Endothelial cell of umbilical vein (primary cell): ENCODE measurements around the gene MEGF11. TPM values are rescaled to one million over a fixed set of nuclear protein-coding genes. Genes with fewer than 3 reads are reported as not detected.

ENCODE experiments used
- BruUV-seq: library from RNA; stranded (reverse); fragments of 400-500 nt; replicated peaks from 2 replicates; lab custom pipeline; 2021; lab: Mats Ljungman, UMichigan
- CTCF ChIA-PET: fragments of 300-600, 350-600 bp; sonication (Branson Sonifier 250); formaldehyde crosslinking; loops from one replicate; lab custom pipeline; 2021; ENCODE audit warnings: antibody characterized with exemption, inconsistent platforms; lab: Charles Lee
- POLR2A ChIA-PET: fragments of 300-600, 350-600 bp; sonication (Branson Sonifier 250); formaldehyde crosslinking; loops from one replicate; lab custom pipeline; 2021; ENCODE audit warnings: antibody characterized with exemption, inconsistent platforms; lab: Charles Lee
- DNase-seq: peaks from one replicate; pipeline ENCODE4 v3.0.0-alpha.2; 2011; ENCODE audit warnings: low read depth, low spot score
- FAIRE-seq: peaks from 2 replicates; lab custom pipeline; 2011; peaks lifted over from hg19 to GRCh38; lab: Jason Lieb, UNC
- H2AFZ ChIP-seq: 2 replicates; pipeline ENCODE4 v1.6.0; 2012; ENCODE audit warnings: low read depth, low read length, control low read depth, inconsistent platforms
- H3K27ac ChIP-seq: 2 replicates; pipeline ENCODE4 v1.5.1; 2011; ENCODE audit warnings: low read depth, mild to moderate bottlenecking, control low read depth, low read length, moderate library complexity; ENCODE audit not compliant: insufficient read depth
- H3K27me3 ChIP-seq, 2 experiments: 2 replicates each; pipeline versions ENCODE4 v1.6.0 to v1.6.1; 2011; ENCODE audit warnings: low read length in 2 of 2, mixed read lengths in 1 of 2; ENCODE audit not compliant: control insufficient read depth in 2 of 2, insufficient read depth in 2 of 2
- H3K36me3 ChIP-seq, 2 experiments: 2 replicates in 1 of 2; 3 replicates in 1 of 2; pipeline ENCODE4 v1.5.1; 2011; ENCODE audit warnings: low read length in 2 of 2, mild to moderate bottlenecking in 1 of 2, moderate library complexity in 1 of 2; ENCODE audit not compliant: control insufficient read depth in 2 of 2, insufficient read depth in 2 of 2; ENCODE audit errors: extremely low read depth in 1 of 2
- H3K4me1 ChIP-seq: 3 replicates; pipeline ENCODE4 v1.5.1; 2011; ENCODE audit warnings: mild to moderate bottlenecking, low read length; ENCODE audit not compliant: control insufficient read depth, insufficient read depth; ENCODE audit errors: extremely low read depth
- H3K4me2 ChIP-seq: 2 replicates; pipeline ENCODE4 v1.6.1; 2011; ENCODE audit warnings: low read length, control low read depth, mixed read lengths; ENCODE audit not compliant: insufficient read depth
- H3K4me3 ChIP-seq, 3 experiments: fragments of 200-600 bp in 1 of 3; sonication (generic), shearing (Covaris generic) in 1 of 3; replicated peaks in 1 of 3; 2 replicates each; pipeline ENCODE4 v1.5.1; 2011 to 2016; ENCODE audit warnings: control low read depth in 3 of 3, low read length in 3 of 3, mild to moderate bottlenecking in 2 of 3, inconsistent platforms in 1 of 3, low read depth in 1 of 3, moderate library complexity in 1 of 3; ENCODE audit not compliant: insufficient read depth in 1 of 3
- H3K79me2 ChIP-seq: 2 replicates; pipeline ENCODE4 v1.6.0; 2012; ENCODE audit warnings: low read length, inconsistent platforms; ENCODE audit not compliant: control insufficient read depth, insufficient read depth
- H3K9ac ChIP-seq: replicated peaks from 2 replicates; pipeline ENCODE3; 2011; ENCODE audit warnings: low read length, control low read depth; ENCODE audit not compliant: insufficient read depth; ENCODE audit errors: extremely low read depth
- H3K9me1 ChIP-seq: replicated peaks from 3 replicates; pipeline ENCODE4 v1.6.0; 2011; ENCODE audit warnings: mild to moderate bottlenecking, low read length; ENCODE audit not compliant: control insufficient read depth, insufficient read depth; ENCODE audit errors: extremely low read depth
- H3K9me3 ChIP-seq: replicated peaks from 2 replicates; pipeline ENCODE4 v1.5.1; 2012; ENCODE audit warnings: low read length, inconsistent platforms; ENCODE audit not compliant: control insufficient read depth, insufficient read depth
- H4K20me1 ChIP-seq: replicated peaks from 2 replicates; pipeline ENCODE3; 2011; ENCODE audit warnings: mild to moderate bottlenecking, low read length; ENCODE audit not compliant: control insufficient read depth, insufficient read depth; ENCODE audit errors: extremely low read depth
- EZH2 ChIP-seq: IDR thresholded peaks from 2 replicates; pipeline ENCODE4 v1.6.1; 2012; ENCODE audit warnings: borderline replicate concordance, low read depth, mild to moderate bottlenecking, moderate library complexity, low read length, inconsistent platforms; ENCODE audit not compliant: severe bottlenecking
- FOS ChIP-seq: IDR thresholded peaks from 2 replicates; pipeline ENCODE4 v1.6.1; 2011; ENCODE audit warnings: mild to moderate bottlenecking, low read length, moderate library complexity, borderline replicate concordance; ENCODE audit not compliant: insufficient read depth
- GATA2 ChIP-seq: IDR thresholded peaks from 2 replicates; pipeline ENCODE4 v1.7.0; 2011; ENCODE audit warnings: low read depth, mild to moderate bottlenecking, moderate library complexity, mixed read lengths, low read length; ENCODE audit not compliant: insufficient read length, insufficient read depth
- JUN ChIP-seq: IDR thresholded peaks from 2 replicates; pipeline ENCODE4 v1.6.1; 2011; ENCODE audit warnings: borderline replicate concordance, low read depth; ENCODE audit not compliant: insufficient read length, insufficient read depth
- MYC ChIP-seq: IDR thresholded peaks from one replicate; pipeline ENCODE4 v1.6.1; 2011; ENCODE audit warnings: mild to moderate bottlenecking, low read depth, low read length
- POLR2A ChIP-seq: IDR thresholded peaks from 2 replicates; pipeline ENCODE4 v1.6.1; 2012; ENCODE audit warnings: low read depth, mild to moderate bottlenecking, control low read depth, low read length
- POLR2AphosphoS5 ChIP-seq: IDR thresholded peaks from 2 replicates; pipeline ENCODE4 v1.6.1; 2012; ENCODE audit warnings: low read depth, mild to moderate bottlenecking, control low read depth, low read length, moderate library complexity; ENCODE audit not compliant: insufficient read depth
- dilution Hi-C: fragments of 300-500 bp; cut with MboI; formaldehyde crosslinking; loops from one replicate; pipeline ENCODE4 v1.15.0; 2019; ENCODE audit warnings: low sequenced_read_pairs; ENCODE audit not compliant: extremely low pct_ligation_motif_present
- intact Hi-C: fragments of 100-400 bp; cut with micrococcal nuclease; formaldehyde crosslinking; loops from one replicate; pipeline ENCODE4 v1.10.0; 2022
- polyA plus RNA-seq, 4 experiments: library from polyadenylated mRNA; depleted of rRNA in 3 of 4; stranded (reverse) in 3 of 4; unstranded in 1 of 4; fragments of >200 nt; gene quantifications; 2 replicates each; pipeline versions ENCODE4 v1.2.1 to v1.2.3, GENCODE V29; 2011 to 2012; ENCODE audit warnings: missing spikeins in 1 of 4
- total RNA-seq: library from RNA; stranded (reverse); gene quantifications from 2 replicates; pipeline ENCODE4 v1.2.3, GENCODE V29; 2021
- TF ChIP-seq, protein P1 (sequence below): IDR thresholded peaks from 2 replicates; pipeline ENCODE4 v1.6.1; 2011; ENCODE audit not compliant: insufficient read depth, insufficient read length
- TF ChIP-seq, protein P2 (sequence below), 2 donors: IDR thresholded peaks; 1 replicate in 1 of 2; 2 replicates in 1 of 2; pipeline ENCODE4 v1.5.1; 2011; ENCODE audit warnings: low read length in 2 of 2, mild to moderate bottlenecking in 2 of 2, moderate library complexity in 2 of 2, control low read depth in 1 of 2, inconsistent platforms in 1 of 2, low read depth in 1 of 2; ENCODE audit not compliant: insufficient read depth in 1 of 2; ENCODE audit errors: extremely low read depth in 1 of 2

The MEGF11 gene
- total and polyA plus RNA-seq, 2 donors (not counting 3 experiments of a cell fraction or from before 2014, with no cell fraction given) = not detected

DNA sequence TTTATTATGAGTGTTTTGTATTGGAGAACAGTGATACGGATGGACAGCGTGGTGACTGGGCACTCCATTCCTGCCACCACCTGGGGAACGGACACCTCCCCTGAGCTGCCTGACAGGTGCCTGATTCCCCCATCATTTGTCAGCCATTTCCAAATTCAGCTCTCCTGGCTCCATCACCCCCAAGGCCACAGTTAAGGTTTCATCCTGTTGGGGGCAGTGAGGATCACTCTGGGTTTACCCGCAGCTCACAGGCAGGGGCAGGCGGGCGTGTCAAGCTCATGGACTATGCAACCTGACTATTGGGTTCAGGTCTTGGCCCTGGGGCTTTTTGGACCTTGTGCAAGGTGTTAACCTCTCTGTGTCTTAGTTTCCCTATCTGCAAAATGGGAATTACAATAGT is 307.9 kb downstream of the MEGF11 start:
- Histone ChIP-seq H3K27me3 (peaks cover 0 to 3% of the 10 kb centered on the region in 2 experiments), H3K9ac (no peak overlapping the region), H3K27ac (no peak overlapping the region), H3K36me3 (no peaks in the 10 kb centered on the region), H4K20me1 (no peaks in the 10 kb centered on the region), H3K4me2 (no peak overlapping the region), H2AFZ (no peak overlapping the region), H3K79me2 (no peaks in the 10 kb centered on the region), H3K9me3 (no peaks in the 10 kb centered on the region), H3K4me1 (peaks cover 3% of the 10 kb centered on the region), H3K4me3 (no peak overlapping the region), H3K9me1 (no peaks in the 10 kb centered on the region)
- TF ChIP-seq, protein P1, sequence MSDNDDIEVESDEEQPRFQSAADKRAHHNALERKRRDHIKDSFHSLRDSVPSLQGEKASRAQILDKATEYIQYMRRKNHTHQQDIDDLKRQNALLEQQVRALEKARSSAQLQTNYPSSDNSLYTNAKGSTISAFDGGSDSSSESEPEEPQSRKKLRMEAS = no peak
- TF ChIP-seq MYC = no peak
- BruUV-seq = no TSS peak
- FAIRE-seq (no peak), DNase-seq (no peak)
- dilution Hi-C loops (no loop called here), intact Hi-C loops (loop anchor here (10.0 kb wide), 1 partner anchor 311 kb away; no protein-coding TSS in a partner anchor)
- POLR2A ChIA-PET = no interaction called here
- CTCF ChIA-PET = no interaction called here

DNA sequence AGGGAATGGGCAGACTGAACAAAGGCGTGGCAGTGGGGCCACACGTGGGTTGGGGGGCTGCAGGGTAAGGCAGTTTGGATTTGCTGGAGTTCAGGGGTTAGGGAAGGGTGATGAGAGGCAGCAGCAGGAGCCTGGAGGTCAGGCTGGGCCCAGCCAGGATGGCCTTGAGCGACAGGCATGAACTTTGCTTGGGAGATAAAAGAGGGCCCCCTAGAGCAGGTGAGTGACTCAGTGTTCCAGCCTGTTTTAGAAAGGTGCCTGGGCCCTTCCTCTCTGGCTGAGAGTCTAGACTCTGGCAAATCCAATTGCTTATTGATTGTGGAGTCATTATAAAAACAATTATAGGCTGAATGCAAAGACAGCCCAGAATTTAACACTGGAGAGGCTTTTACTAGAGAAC is 309.1 kb downstream of the MEGF11 start:
- no peaks in the 10 kb centered on the region for H3K9me3 ChIP-seq
- peaks cover 0 to 3% of the 10 kb centered on the region in 2 experiments for H3K27me3 ChIP-seq
- intact Hi-C loops (loop anchor here (10.0 kb wide), 1 partner anchor 310 kb away; no protein-coding TSS in a partner anchor), dilution Hi-C loops (no loop called here)
- H3K36me3 ChIP-seq = no peaks in the 10 kb centered on the region
- H3K9me1 ChIP-seq = no peaks in the 10 kb centered on the region
- H3K4me3 ChIP-seq = no peak overlapping the region
- no peaks in the 10 kb centered on the region for H3K79me2 ChIP-seq
- no peak overlapping the region for H3K4me2 ChIP-seq
- H4K20me1 ChIP-seq = no peaks in the 10 kb centered on the region
- TF ChIP-seq, protein P2, sequence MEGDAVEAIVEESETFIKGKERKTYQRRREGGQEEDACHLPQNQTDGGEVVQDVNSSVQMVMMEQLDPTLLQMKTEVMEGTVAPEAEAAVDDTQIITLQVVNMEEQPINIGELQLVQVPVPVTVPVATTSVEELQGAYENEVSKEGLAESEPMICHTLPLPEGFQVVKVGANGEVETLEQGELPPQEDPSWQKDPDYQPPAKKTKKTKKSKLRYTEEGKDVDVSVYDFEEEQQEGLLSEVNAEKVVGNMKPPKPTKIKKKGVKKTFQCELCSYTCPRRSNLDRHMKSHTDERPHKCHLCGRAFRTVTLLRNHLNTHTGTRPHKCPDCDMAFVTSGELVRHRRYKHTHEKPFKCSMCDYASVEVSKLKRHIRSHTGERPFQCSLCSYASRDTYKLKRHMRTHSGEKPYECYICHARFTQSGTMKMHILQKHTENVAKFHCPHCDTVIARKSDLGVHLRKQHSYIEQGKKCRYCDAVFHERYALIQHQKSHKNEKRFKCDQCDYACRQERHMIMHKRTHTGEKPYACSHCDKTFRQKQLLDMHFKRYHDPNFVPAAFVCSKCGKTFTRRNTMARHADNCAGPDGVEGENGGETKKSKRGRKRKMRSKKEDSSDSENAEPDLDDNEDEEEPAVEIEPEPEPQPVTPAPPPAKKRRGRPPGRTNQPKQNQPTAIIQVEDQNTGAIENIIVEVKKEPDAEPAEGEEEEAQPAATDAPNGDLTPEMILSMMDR (IDR thresholded peaks at IDR 0.05; ENCODE audit: extremely low read depth in 1 of 2, insufficient read depth in 1 of 2, low read depth in 1 of 2, low read length in 2 of 2) = no peak
- TF ChIP-seq FOS = no peak
- no peak for TF ChIP-seq MYC
- TF ChIP-seq EZH2 = no peak
- no peak for TF ChIP-seq POLR2AphosphoS5
- TF ChIP-seq, protein P1 = no peak
- TF ChIP-seq JUN = no peak
- TF ChIP-seq POLR2A = no peak
- no peak for TF ChIP-seq GATA2
- no peak overlapping the region for H2AFZ ChIP-seq
- CTCF ChIA-PET = no interaction called here
- FAIRE-seq (no peak), DNase-seq (no peak)
- H3K4me1 ChIP-seq = peaks cover 13% of the 10 kb centered on the region
- POLR2A ChIA-PET = no interaction called here
- BruUV-seq = no TSS peak
- H3K9ac ChIP-seq = no peak overlapping the region
- H3K27ac ChIP-seq = no peak overlapping the region
